Small intestine (tissue), 7 donors: Measurements from ENCODE around the gene HERC2. TPM values are rescaled to one million over a fixed set of nuclear protein-coding genes. Genes with fewer than 3 reads are reported as not detected.
A peak's percentile ranks its signal among the peaks of the same experiment; 100 is the strongest.

Source experiments
- DNase-seq, 2 donors: peaks; one replicate each; pipeline versions ENCODE4 v3.0.0 to v3.0.0-alpha.2; 2013
- FAIRE-seq: peaks from 2 replicates; lab custom pipeline; 2012; peaks lifted over from hg19 to GRCh38; lab: Jason Lieb, UNC
- H3K27ac ChIP-seq, 3 donors: one replicate each; pipeline ENCODE4 v1.5.1; 2013; ENCODE audit warnings: low read length in 2 of 3, mild to moderate bottlenecking in 2 of 3, control low read depth in 1 of 3, inconsistent platforms in 1 of 3, low read depth in 1 of 3, moderate library complexity in 1 of 3
- H3K27me3 ChIP-seq, 3 donors: one replicate each; pipeline ENCODE4 v1.6.1; 2013; ENCODE audit warnings: low read length in 3 of 3, inconsistent platforms in 1 of 3; ENCODE audit not compliant: control insufficient read depth in 3 of 3, insufficient read depth in 3 of 3
- H3K36me3 ChIP-seq, 3 donors: one replicate each; pipeline ENCODE4 v1.6.1; 2013; ENCODE audit warnings: low read length in 3 of 3, inconsistent platforms in 1 of 3, low read depth in 1 of 3, mild to moderate bottlenecking in 1 of 3, moderate library complexity in 1 of 3; ENCODE audit not compliant: control insufficient read depth in 3 of 3, insufficient read depth in 2 of 3
- H3K4me1 ChIP-seq, 3 donors: one replicate each; pipeline ENCODE4 v1.6.1; 2013; ENCODE audit warnings: low read length in 2 of 3, inconsistent platforms in 1 of 3, low read depth in 1 of 3, mild to moderate bottlenecking in 1 of 3, moderate library complexity in 1 of 3; ENCODE audit not compliant: control insufficient read depth in 3 of 3, insufficient read depth in 2 of 3
- H3K4me3 ChIP-seq, 3 donors: one replicate each; pipeline ENCODE4 v1.5.1; 2013; ENCODE audit warnings: low read length in 3 of 3, control low read depth in 1 of 3, inconsistent platforms in 1 of 3, low read depth in 1 of 3, mild to moderate bottlenecking in 1 of 3, moderate library complexity in 1 of 3
- H3K9me3 ChIP-seq, 2 donors: one replicate each; pipeline ENCODE4 v1.6.1; 2013; ENCODE audit warnings: low read depth in 1 of 2, low read length in 1 of 2; ENCODE audit not compliant: control insufficient read depth in 2 of 2, insufficient read depth in 1 of 2
- WGBS, 3 donors: extraction: QIAGEN DNeasy Blood & Tissue Kit; methylation state at CpG; one replicate each; pipeline ENCODE4 v1.1.7; 2013; 5-methylcytosine and 5-hydroxymethylcytosine counted together
- polyA plus RNA-seq, 4 donors: library from polyadenylated mRNA; stranded (reverse) in 3 of 4; unstranded in 1 of 4; fragments of 200-250 nt in 3 of 4; fragments of 120-200 nt in 1 of 4; gene quantifications; one replicate each; pipeline versions ENCODE4 v1.2.1 to v1.2.3, GENCODE V29; 2013
- donor health status: healthy with polysubstance abuse.
- donor health status: control.
- donor health status: control.
- donor health status: Bipolar disorder and iron deficiency.
- donor health status: healthy.

The HERC2 gene
- polyA plus RNA-seq, 4 donors: 23.2 to 45.6 (median 26.9) TPM

- Histone ChIP-seq H3K9me3 (no peaks in the 10 kb centered on the region), H3K4me3 (peak overlapping the region in 2 of 3 donors; percentile 24 to 32), H3K27me3 (peaks cover 0 to 21% (median 19%) of the 10 kb centered on the region in 3 donors), H3K27ac (no peak overlapping the region), H3K4me1 (peaks cover 0 to 4% (median 0%) of the 10 kb centered on the region in 3 donors), H3K36me3 (peaks cover 2 to 11% (median 5%) of the 10 kb centered on the region in 3 donors)
- FAIRE-seq (no peak), DNase-seq (peak in 1 of 2 donors; percentile 45)
- 6 to 18% (median 12%) methylated on average over 59 to 63 of the region's 63 CpGs for WGBS, 3 donors
Measured at GRCh38 chr15:28107111-28107903, 214.7 kb downstream of the HERC2 start.

DNA sequence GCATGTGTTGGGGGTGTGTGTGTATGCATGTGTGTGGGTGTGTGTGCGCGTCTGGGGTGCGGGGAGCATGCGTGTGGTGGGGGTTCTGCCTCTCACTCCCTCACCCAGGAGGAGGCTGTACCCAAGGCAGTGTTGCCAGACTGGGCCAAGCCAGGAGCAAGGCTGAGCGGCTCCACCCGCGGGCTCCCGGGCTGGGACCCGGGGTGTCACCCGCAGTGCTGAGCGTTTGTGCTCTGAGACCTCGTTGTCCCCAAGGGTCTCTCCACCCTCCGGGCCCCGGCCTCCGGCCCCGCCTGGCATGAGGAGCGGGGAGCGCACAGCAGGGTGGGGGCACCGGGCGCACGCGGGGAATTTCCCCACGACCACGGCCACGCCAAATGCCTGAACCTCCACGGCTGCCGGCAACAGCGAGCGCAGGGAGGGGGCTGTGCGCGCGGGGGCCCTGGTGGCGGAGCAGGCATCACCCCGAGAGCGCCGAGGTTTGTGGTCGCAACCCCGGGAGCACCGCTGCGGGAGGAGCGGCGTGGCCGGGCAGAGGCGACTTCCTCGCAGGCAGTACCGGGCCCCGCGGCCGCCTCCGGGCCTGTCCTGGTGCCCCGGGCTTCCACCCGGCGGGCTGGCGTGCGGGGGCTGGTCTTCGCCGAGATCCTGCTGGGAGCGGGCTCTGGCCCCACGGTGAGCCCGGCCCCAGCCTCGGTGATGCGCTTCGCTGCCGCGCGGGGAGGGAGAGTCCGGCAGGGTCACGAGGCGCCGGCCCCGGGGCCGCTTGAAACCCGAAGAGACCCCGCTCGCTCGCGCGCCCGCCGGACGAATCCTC, 215.5 kb downstream of the HERC2 start:
- peak in 1 of 2 donors; percentile 41 for DNase-seq
- Histone ChIP-seq H3K27ac (no peak overlapping the region), H3K9me3 (no peaks in the 10 kb centered on the region), H3K36me3 (peaks cover 0 to 5% (median 0%) of the 10 kb centered on the region in 3 donors), H3K4me1 (peaks cover 0 to 4% (median 0%) of the 10 kb centered on the region in 3 donors), H3K27me3 (peaks cover 0 to 22% (median 21%) of the 10 kb centered on the region in 3 donors), H3K4me3 (peak overlapping the region in 2 of 3 donors; percentile 24 to 32)
- FAIRE-seq: no peak
- 5 to 9% (median 7%) methylated on average over 53 to 81 of the region's 81 CpGs for WGBS, 3 donors

- no peak overlapping the region for H3K4me3 ChIP-seq
- H3K27me3 ChIP-seq: peaks cover 0 to 27% (median 22%) of the 10 kb centered on the region in 3 donors
- no peak overlapping the region for H3K27ac ChIP-seq
- WGBS, 3 donors: 73 to 86% (median 79%) methylated on average over 5 of the region's 5 CpGs
- peaks cover 0 to 4% (median 0%) of the 10 kb centered on the region in 3 donors for H3K4me1 ChIP-seq
- peaks cover 0 to 2% (median 0%) of the 10 kb centered on the region in 3 donors for H3K36me3 ChIP-seq
- H3K9me3 ChIP-seq: no peaks in the 10 kb centered on the region
- DNase-seq (no peak), FAIRE-seq (no peak)
Measured at GRCh38 chr15:28105793-28106192, 216.2 kb downstream of the HERC2 start.

DNA sequence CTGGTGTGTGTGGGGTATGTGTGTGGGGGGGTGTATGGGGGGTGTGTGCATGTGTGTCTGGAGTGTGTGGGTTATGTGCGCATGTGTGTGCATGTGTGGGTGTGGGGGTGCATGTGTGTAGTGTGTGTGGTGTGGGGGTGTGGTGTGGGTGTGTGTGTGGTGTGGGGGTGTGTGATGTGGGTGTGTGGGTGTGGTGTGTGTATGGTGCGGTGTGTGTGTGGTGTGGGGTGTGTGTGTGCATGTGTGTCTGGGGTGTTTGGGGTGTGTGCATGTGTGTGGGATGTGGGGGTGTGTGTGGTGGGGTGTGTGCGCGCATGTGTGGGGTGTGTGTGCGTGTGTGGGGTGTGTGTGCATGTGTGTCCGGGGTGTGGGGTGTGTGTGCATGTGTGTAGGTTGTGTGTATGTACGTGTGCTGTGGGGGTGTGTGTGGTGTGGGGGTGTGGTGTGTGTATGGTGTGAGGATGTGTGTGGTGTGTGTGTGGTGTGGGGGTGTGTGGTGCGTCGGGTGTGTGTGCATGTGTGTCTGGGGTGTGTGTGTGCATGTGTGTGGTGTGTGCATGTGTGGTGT, 216.7 kb downstream of the HERC2 start:
- H3K4me3 ChIP-seq: no peak overlapping the region
- no peaks in the 10 kb centered on the region for H3K9me3 ChIP-seq
- FAIRE-seq (no peak), DNase-seq (no peak)
- no peak overlapping the region for H3K27ac ChIP-seq
- peaks cover 0 to 4% (median 0%) of the 10 kb centered on the region in 3 donors for H3K4me1 ChIP-seq
- WGBS, 3 donors: 92 to 96% (median 95%) methylated on average over 9 of the region's 9 CpGs
- H3K36me3 ChIP-seq: no peaks in the 10 kb centered on the region
- peaks cover 0 to 30% (median 24%) of the 10 kb centered on the region in 3 donors for H3K27me3 ChIP-seq

GRCh38 chr15:28104326-28104725, 217.7 kb downstream of the HERC2 start:
- DNase-seq (no peak), FAIRE-seq (no peak)
- WGBS, 3 donors: 91 to 96% (median 94%) methylated on average over 10 of the region's 10 CpGs
- no peak overlapping the region for H3K4me3 ChIP-seq
- H3K27ac ChIP-seq: no peak overlapping the region
- H3K9me3 ChIP-seq: no peaks in the 10 kb centered on the region
- no peaks in the 10 kb centered on the region for H3K36me3 ChIP-seq
- H3K4me1 ChIP-seq: peaks cover 0 to 4% (median 4%) of the 10 kb centered on the region in 3 donors
- H3K27me3 ChIP-seq: peaks cover 0 to 31% (median 28%) of the 10 kb centered on the region in 3 donors

GRCh38 chr15:28103831-28104230, 218.1 kb downstream of the HERC2 start:
- Histone ChIP-seq H3K27me3 (peaks cover 0 to 32% (median 28%) of the 10 kb centered on the region in 3 donors), H3K4me1 (peaks cover 0 to 7% (median 4%) of the 10 kb centered on the region in 3 donors), H3K36me3 (no peaks in the 10 kb centered on the region), H3K4me3 (no peak overlapping the region), H3K9me3 (no peaks in the 10 kb centered on the region), H3K27ac (no peak overlapping the region)
- WGBS, 3 donors: 79 to 90% (median 84%) methylated on average over 10 of the region's 10 CpGs
- FAIRE-seq (no peak), DNase-seq (no peak)

DNA sequence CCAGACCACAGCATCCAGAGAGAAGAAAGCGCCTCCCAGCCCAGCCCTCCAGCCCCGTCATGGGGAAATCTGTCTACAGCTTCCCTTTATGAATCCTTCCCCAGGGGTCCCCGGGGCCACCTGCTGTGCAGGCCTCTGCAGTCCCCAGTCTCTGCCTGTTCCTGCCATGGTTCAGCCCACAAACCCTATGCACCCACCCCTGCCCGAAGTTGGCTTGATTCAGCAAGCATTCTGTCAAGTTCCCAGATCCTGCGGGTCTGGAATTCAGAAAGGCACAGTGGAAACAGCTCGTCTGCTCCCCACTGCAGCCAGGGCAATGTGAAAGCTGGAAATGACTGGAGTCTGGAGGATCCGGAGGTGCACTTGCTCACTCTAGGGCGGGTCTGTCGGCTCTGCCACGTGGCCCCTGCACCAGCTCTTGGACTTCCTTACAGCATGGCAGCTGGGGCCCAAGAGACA, 220.0 kb downstream of the HERC2 start:
- H3K36me3 ChIP-seq: no peaks in the 10 kb centered on the region
- DNase-seq (no peak), FAIRE-seq (no peak)
- H3K27ac ChIP-seq: no peak overlapping the region
- no peak overlapping the region for H3K4me3 ChIP-seq
- H3K9me3 ChIP-seq: no peaks in the 10 kb centered on the region
- 79 to 85% (median 79%) methylated on average over 10 of the region's 10 CpGs for WGBS, 3 donors
- H3K4me1 ChIP-seq: peaks cover 0 to 13% (median 3%) of the 10 kb centered on the region in 3 donors
- H3K27me3 ChIP-seq: peaks cover under 1 to 40% (median 33%) of the 10 kb centered on the region in 3 donors

DNA sequence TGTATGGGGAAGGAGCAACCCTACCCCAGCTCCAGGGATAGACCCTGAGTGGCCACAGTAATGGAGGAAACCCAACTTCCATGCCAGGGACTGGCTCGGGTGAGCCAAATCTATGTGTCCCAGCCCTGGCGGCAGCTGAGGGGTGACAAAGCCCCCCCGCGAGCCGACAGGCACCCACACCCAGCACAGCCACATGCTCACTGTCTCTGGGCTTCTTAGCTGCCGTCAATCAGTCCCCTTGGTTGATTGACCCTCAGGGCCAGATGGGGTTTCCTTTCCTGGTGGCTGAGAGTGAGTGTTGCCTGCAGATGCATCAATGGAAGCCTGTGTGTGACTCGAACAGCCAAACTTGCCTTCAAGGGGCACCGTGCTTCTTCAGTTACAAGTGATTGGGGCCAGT, 220.8 kb downstream of the HERC2 start:
- peaks cover 4 to 42% (median 34%) of the 10 kb centered on the region in 3 donors for H3K27me3 ChIP-seq
- peaks cover 0 to 16% (median 0%) of the 10 kb centered on the region in 3 donors for H3K4me1 ChIP-seq
- FAIRE-seq: no peak
- 73 to 89% (median 79%) methylated on average over 7 to 8 of the region's 8 CpGs for WGBS, 3 donors
- H3K4me3 ChIP-seq: no peak overlapping the region
- H3K36me3 ChIP-seq: no peaks in the 10 kb centered on the region
- no peaks in the 10 kb centered on the region for H3K9me3 ChIP-seq
- H3K27ac ChIP-seq: no peak overlapping the region
- no peak for DNase-seq
